HG03460 (cell line): ENCODE results near the gene IKZF4.
"Not testable (repeated sequence)": the region's sequence is repeated elsewhere in the genome, so short reads cannot be mapped to it uniquely, and the experiment has no call there.

Experiments
- ATAC-seq: cut with Tn5 transposase; IDR thresholded peaks from one replicate; pipeline ENCODE4 v1.9.1; 2021; ENCODE audit not compliant: unreplicated experiment

The IKZF4 gene

DNA sequence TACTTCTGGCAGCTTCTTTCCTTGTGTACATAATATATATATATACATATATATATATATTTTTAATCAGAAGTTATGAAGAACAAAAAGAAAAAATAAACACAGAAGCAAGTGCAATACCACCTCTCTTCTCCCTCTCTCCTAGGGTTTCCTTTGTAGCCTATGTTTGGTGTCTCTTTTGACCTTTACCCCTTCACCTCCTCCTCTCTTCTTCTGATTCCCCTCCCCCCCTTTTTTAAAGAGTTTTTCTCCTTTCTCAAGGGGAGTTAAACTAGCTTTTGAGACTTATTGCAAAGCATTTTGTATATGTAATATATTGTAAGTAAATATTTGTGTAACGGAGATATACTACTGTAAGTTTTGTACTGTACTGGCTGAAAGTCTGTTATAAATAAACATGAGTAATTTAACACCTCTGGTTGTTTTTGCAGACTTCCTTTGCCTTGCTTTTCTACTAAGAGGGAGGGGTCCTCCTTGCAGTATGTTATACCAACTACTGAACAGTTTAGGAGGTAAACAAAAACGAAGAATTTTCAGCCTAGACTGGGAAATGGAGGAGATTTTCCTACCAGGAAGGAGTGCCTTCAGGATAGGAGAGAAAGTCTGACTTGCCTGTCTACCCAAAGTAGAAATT, 17.3 kb downstream of the IKZF4 start:
- ATAC-seq: no peak

DNA sequence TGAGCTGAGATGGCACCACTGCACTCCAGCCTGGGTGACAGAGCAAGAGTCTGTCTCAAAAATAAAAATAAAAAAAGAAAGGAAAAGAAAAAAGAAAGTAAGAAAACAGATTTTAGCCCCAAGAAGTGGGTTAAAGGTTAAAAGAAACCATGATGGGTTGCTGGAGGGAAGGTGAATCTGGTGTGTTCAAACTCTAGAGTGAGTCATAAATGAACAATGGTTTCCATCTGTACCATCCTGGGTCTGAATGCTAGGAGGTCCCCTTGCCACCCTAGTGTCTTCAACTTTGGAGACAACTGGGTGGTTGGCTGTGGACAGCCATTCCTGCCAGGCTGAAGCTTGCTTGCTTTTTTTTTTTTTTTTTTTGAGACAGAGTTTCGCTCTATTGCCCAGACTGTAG, 19.3 kb downstream of the IKZF4 start:
- ATAC-seq: no peak

DNA sequence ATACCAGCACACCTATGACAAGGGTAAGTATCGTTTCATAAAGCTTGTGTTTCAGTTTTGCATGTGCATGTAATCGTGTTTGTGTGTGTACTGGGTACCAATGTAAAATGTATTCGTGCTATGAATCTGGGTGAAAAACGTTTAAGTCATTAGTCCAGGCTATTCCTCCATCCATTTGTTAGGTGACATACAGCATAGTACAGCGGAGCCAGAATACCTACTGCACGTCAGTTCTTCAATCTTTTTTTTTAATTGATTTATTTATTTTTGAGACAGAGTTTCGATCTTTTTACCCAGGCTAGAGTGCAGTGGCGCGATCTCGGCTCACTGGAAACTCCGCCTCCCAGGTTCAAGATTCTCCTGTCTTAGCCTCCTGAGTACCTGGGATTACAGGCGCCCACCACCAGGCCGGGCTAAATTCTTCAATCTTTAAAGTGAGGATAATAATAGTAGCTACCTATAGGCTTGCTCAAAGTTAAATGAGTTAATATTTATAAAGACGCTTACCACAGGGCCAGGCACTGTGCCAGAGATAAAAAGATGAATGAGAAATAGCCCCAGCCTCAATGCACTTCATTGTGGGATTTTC, 20.2 kb downstream of the IKZF4 start:
- ATAC-seq: no peak

DNA sequence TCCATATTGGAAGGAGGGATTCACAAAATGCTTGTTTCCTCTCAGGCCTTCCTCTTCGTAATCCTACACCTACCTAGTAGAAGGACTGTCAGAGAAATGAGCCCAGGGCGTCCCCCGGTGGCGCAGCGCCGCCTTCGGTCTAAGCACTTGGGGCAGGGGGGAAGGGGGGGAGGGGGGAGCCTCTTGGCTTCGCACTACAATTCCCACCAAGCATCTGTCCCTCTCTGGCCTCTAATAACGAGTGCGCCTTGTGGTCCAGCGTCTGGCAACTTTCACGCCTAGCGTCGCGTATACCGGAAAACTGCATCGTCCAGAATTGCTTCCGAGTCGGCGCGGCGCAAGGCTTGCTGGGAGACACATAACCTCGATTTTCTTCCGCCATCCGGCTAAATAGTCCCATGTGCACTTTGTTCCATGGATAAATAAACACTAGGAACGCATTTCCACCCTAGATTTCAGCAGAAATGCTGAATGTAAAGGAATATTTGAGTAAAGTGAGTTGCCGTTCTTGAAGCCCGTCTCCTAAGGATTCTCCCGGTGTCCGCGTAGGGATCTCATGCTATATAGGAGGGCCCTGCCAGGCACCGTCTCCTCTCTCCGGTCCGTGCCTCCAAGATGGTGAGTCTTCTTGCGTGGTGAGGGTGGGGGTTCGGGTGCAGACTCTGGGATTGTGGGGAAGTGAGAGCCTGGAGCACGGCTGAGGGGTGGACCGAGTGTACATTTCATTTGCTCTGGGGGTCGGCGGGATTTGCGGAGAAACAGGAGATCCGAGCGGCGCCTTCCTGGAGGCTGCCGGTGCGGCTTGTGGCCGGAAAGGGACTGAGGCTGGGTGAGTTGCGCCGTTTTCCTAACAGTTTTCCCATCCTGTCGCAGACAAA, 20.9 kb downstream of the IKZF4 start, which contains the start of gene RPS26:
Gene RPS26 (plus strand): TSS at position 367 of the 878 bp plus-strand sequence. CDS start 249 bp downstream, at position 616.
- peak; percentile 94 for ATAC-seq

DNA sequence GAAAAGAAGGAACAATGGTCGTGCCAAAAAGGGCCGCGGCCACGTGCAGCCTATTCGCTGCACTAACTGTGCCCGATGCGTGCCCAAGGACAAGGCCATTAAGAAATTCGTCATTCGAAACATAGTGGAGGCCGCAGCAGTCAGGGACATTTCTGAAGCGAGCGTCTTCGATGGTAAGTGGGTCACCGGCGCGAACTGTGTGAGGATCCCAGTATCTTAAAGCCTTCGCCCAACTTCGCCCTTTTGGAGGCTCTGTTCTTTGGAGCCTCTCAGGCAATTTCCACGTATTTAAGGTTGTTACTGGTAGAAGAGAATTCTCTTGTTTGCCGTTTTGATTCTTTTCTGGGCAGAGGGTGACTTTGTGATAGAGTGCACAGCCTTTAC, 21.6 kb downstream of the IKZF4 start:
- ATAC-seq: not testable (repeated sequence)

DNA sequence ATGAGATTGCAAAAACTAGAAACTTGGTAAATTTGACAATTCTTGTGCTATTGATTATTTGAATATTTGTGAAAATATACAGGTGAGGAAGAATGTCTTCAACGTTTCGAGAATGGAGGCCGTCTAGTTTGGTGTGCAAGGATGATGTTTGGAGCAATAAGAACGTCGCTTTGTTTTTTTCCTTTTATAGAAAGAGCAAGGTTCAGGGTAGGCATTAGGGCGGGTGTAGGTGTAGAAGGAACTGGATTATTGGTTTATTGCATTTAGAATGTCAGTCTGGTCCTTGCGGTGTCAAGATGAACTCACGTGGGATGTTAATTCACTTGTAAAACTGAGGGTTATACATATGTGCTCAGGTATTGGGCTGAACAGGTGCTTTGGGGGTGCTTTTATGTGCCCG, 22.0 kb downstream of the IKZF4 start:
- no peak for ATAC-seq

DNA sequence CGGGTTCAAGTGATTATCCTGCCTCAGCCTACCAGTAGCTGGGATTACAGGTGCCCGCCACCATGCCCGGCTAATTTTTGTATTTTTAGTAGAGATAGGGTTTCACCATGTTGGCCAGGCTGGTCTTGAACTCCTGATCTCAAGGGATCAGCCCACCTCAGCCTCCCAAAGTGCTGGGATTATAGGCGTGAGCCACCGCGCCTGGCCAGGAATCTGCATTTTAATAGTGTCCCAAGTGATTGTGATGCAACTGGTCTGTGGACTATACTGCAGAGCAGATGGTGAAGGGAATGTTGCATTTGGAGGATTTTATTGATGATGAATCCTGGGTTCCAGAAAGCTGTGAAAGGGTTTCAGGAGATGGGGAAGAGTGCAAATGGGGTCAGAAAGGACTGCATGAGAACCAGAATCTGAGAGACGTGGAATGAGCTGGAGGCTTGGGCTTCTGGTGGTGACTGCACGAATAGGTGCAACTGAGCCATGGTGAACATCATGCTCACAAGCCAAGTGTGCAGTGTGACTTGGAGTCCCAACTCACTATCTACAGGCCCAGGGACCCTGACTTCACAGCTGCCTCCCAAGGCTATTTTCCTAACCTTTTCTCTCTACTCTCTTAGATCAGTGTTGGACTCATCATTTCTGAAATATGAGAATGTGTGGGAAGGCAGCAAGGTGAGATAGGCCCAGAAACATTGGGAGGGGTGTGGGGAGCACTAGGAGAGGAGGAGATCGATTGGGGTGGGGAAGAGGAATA, 25.4 kb downstream of the IKZF4 start:
- ATAC-seq: no peak

DNA sequence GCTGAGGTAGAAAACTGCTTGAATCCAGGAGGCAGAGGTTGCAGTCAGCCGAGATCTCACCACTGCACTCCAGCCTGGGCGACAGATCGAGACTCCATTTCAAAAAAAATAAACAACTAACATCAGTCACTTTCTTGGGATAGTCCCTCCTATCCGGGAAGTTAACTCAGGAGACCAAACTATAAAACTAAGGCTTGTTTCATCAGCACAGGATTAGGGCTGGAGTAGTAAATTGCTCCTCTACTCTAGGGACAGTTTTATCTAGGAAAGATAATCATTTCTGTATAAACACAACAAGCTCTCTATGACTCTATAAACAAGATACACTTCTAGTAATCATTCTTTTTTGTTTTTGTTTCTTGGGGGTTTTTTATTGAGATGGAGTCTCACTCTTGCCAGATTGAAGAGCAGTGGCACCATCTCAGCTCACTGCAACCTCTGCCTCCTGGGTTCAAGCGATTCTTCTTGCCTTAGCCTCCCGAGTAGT, 32.6 kb downstream of the IKZF4 start:
- no peak for ATAC-seq

DNA sequence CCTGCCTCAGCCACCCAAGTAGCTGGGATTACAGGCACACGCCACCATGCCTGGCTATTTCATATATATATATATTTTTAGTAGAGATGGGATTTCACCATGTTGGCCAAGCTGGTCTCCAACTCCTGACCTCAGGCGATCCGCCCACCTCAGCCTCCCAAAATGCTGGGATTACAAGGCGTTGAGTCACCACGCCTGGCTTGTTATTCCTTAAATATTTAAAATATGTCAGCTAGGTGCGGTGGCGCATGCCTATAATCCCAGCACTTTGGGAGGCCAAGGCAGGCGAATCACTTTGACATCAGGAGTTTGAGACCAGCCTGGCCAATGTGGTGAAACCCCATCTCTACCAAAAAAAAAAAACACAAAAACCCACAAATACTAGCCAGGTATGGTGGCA, 39.1 kb downstream of the IKZF4 start:
- ATAC-seq: not testable (repeated sequence)

DNA sequence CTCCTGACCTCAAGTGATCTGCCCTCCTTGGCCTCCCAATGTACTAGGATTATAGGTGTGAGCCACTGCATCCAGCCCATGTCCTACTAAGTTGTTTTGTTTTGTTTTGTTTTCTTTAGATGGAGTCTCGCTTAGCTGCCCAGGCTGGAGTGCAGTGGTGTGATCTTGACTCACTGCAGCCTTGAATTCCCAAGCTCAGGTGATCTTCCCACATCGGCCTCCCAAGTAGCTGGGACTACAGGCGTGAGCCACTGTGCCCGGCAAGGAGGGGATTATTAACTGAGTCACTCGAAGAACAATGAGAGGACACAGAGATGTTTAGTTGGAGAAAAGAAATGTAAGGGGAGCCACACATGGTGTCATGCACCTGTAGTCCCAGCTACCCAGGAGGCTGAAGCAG, 41.1 kb downstream of the IKZF4 start:
- ATAC-seq: no peak

DNA sequence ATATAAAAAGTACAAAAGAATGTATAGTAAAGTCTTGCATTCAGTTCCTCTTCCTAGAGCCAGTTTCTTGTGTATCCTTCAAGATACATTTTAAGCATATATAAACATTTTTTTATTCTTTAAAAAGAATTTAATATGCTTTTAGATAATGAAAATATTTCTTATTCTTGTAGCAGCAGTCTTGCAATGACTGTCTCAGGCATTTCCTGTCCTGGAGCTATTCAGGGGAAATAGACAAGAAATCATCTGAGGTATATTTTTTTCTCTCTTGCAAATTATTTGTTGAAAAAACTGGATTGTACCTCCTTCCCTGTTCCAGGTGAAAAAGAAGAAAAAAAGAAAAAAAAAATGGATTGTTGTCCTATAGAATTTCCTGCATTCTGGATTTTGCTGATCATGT, 42.2 kb downstream of the IKZF4 start:
- ATAC-seq: no peak

DNA sequence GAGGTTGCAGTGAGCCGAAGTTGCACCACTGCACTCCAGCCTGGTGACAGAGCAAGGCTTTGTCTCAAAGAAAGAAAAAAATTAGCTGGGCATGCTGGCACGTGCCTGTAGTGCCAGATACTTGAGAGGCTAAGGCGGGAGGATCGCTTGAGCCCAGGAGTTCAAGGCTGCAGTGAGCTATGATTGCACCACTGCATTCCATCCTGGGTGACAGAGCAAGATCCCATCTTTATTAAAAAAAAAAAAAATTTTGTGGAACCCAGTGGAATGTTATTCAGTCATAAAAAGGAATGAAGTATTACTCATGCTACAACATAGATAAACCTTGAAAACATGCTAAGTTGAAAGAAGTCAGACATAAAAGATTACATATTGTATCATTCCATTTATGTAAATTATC, 50.8 kb downstream of the IKZF4 start:
- ATAC-seq: no peak

DNA sequence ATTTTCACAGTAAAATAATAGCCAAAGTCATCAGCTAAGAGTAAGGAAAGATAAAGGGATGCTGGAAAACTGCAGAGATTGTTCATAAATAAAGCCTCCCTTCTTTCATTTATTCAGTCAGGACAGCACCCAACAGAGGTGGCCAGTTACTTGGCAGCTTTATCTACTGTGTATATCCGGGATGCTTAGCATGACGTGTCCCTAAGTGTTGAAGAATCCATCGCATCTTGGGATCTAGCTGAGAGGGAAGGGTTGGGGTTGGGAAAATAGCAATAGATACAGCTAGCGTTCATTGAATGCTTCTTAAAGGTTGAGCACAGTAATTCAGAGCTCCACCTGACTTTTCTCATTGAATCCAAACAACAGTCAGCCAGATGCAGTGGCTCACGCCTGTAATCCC, 53.6 kb downstream of the IKZF4 start:
- ATAC-seq: no peak

DNA sequence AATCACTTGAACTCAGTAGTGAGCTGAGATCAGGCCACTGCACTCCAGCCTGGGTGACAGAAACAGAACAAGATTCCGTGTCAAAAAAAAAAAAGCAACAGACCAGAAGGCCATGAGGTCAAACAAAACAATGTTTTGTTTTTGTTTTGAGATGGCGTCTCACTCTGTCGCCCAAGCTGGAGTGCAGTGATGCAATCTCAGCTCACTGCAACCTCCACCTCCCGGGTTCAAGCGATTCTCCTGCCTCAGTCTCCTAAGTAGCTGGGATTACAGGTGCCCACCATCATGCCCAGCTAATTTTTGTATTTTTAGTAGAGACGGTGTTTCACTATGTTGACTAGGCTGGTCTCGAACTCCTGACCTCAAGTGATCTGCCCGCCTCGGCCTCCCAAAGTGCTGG, 57.1 kb downstream of the IKZF4 start:
- ATAC-seq: not testable (repeated sequence)

DNA sequence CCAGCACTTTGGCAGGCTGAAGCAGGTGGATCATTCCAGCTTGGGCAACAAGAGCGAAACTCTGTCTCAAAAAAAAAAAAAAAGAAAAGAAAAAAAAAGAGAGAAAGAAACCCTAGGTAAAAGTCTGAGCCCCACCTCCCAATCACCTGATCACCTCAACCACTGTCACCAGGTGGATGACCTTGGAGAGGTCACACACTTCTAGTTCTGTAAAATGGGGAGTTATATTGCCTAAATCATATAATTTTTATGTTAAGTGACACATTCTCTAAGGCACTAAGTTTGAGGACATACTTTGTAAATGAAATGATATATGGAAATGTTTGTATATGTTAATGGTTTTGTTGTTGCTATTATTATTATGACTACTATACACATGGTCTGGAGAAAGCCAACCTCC, 57.6 kb downstream of the IKZF4 start:
- no peak for ATAC-seq

DNA sequence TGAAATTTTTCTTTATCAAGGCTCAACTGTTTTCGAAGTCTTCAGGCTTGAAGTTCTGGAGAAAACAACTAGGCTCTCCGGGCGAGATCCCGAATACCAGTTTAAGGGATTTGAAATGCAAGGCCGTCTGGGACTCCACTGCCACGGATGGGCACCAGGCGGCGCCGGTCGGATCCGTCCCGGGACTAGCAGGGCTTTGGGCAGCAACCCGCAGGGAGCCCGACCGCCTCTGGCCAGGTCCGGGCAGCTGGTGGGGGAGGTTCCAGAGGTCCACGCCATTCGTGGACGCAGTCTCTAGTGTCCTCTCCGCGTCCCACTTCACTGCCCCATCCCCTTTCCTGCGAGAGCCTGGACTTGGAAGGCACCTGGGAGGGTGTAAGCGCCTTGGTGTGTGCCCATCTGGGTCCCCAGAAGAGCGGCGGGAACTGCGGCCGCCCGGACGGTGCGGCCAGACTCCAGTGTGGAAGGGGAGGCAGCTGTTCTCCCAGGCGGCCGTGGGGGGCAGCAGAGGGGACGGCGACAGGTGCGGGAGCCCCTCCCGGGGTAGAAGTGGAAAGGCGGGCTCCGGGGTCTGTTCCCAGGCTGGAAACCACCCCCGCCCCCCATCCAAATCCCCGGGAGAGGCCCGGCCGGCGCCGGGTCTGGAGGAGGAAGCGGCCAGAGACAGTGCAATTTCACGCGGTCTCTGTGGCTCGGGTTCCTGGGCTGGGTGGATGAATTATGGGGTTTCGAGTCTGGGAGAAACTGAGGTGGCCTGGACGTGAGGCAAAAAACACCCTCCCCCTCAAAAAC, 58.3 kb downstream of the IKZF4 start:
- ATAC-seq: peak; percentile 74

DNA sequence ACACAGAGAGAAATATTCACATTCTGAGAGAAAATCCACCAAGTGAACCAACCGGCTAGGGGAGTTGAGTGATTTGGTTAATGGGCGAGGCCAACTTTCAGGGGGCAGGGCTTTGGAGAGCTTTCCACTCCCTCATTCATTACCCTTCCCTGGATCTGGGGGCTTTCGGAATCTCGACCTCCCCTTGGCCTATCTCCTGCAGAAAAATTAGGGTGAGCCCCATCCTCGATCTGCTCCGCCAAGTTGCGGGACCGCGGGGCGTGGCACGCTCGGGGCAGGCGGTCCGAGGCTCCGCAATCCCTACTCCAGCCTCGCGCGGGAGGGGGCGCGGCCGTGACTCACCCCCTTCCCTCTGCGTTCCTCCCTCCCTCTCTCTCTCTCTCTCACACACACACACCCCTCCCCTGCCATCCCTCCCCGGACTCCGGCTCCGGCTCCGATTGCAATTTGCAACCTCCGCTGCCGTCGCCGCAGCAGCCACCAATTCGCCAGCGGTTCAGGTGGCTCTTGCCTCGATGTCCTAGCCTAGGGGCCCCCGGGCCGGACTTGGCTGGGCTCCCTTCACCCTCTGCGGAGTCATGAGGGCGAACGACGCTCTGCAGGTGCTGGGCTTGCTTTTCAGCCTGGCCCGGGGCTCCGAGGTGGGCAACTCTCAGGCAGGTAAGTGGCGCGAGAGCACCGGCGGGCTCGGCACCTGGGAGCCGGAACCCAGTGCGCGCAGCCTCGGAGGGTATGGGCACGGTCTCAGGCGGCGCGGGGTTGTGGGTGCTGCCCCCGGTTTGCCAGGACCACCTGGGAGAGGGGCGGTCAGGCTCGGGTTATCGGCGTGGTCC, 59.1 kb downstream of the IKZF4 start, which contains the start of gene ERBB3:
Gene ERBB3 (plus strand): TSS at position 443 of the 833 bp plus-strand sequence. CDS start 136 bp downstream, at position 579.
- ATAC-seq: no peak

DNA sequence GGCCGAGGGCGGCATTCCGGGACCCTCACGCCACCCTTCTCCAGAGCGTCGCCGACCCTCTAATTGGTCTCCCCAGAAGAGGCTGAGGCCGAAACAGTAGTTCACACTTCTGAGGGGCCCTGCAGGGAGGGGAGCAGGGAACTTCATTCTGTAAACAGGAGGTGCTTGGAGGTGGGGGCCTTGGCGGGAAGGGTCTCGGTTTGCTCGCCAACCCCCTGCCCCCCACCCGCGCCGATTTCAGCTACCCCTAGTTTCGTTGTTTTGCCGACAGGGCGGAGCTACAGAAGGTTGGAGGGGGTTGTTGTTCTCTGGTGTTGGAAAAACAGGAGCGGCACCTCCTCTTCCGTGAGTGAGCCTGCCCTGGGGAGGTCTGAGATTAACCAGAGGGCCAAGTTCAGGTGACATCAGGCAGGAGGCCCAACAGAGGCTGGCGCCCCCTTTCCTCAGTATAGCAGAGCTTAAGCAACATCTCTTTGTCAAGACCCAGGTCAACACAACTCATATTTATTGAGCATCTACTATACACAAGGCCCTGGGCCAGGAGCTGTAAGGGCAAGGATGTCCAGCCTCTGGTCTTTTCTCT, 59.8 kb downstream of the IKZF4 start:
- no peak for ATAC-seq
